ENCODE data around the gene CCDC187. TPM values are rescaled to one million over a fixed set of nuclear protein-coding genes. Genes with fewer than 3 reads are reported as not detected.

Gene CCDC187
- total and polyA plus RNA-seq, 2 of the 13 experiments (the other 11 are each of a cell fraction or from before 2014, with no cell fraction given) = 0.03 to 0.13 TPM

DNA sequence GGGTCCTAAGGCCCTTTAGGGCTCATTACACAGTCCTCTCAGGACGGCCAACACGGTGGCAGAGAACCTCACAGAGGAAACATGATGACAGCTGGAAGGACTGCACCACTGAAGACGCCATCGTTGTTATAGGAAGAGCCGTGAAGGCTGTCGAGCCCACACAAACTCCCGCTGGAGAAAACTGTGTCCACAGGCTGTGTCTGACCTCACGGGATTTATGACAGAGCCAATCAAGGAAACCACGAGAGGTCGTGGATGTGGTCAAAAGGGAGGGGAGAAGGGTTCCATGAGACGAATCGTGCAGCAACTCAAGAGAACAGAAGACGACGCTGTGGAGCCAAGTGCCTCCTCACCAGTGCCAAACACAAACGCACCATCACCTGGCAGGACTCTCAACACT lies 70.5 kb downstream of the CCDC187 start:
- DNase-seq (ENCODE audit: low spot score) (no peak), FAIRE-seq (no peak), ATAC-seq (no peak)
- CTCF ChIA-PET (ENCODE audit: low intra/inter-chr PET ratio, low total read pairs) = no interaction called here
- intact Hi-C loops (cut with micrococcal nuclease; ENCODE audit: unreplicated experiment) = no loop called here
- H3K9ac ChIP-seq (ENCODE audit: insufficient read depth, low read depth, low read length) = no peak overlapping the region
- H3K4me1 ChIP-seq (ENCODE audit: insufficient read depth, low read length) = no peaks in the 10 kb centered on the region
- no peak overlapping the region for H3K4me3 ChIP-seq (replicated peaks in 1 of 3; ENCODE audit: insufficient read depth in 1 of 3, low read depth in 2 of 3, low read length in 3 of 3)
- WGBS (ENCODE audit: low lambda C conversion rate) = 93% methylated on average over 15 of the region's 15 CpGs
- POLR2A ChIA-PET = no interaction called here
- H3K9me3 ChIP-seq (ENCODE audit: low read length) = no peaks in the 10 kb centered on the region
- H3K4me2 ChIP-seq (ENCODE audit: low read depth, low read length) = no peak overlapping the region
- TF ChIP-seq MXI1 (IDR thresholded peaks at IDR 0.05; ENCODE audit: borderline replicate concordance, low read depth, low read length) = no peak
- TF ChIP-seq, protein P1, sequence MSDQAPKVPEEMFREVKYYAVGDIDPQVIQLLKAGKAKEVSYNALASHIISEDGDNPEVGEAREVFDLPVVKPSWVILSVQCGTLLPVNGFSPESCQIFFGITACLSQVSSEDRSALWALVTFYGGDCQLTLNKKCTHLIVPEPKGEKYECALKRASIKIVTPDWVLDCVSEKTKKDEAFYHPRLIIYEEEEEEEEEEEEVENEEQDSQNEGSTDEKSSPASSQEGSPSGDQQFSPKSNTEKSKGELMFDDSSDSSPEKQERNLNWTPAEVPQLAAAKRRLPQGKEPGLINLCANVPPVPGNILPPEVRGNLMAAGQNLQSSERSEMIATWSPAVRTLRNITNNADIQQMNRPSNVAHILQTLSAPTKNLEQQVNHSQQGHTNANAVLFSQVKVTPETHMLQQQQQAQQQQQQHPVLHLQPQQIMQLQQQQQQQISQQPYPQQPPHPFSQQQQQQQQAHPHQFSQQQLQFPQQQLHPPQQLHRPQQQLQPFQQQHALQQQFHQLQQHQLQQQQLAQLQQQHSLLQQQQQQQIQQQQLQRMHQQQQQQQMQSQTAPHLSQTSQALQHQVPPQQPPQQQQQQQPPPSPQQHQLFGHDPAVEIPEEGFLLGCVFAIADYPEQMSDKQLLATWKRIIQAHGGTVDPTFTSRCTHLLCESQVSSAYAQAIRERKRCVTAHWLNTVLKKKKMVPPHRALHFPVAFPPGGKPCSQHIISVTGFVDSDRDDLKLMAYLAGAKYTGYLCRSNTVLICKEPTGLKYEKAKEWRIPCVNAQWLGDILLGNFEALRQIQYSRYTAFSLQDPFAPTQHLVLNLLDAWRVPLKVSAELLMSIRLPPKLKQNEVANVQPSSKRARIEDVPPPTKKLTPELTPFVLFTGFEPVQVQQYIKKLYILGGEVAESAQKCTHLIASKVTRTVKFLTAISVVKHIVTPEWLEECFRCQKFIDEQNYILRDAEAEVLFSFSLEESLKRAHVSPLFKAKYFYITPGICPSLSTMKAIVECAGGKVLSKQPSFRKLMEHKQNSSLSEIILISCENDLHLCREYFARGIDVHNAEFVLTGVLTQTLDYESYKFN (CRISPR knock-in tag; conservative IDR thresholded peaks at IDR 0.05) = no peak
- TF ChIP-seq TBL1XR1 (IDR thresholded peaks at IDR 0.05; ENCODE audit: borderline replicate concordance, low read length, partially characterized antibody) = no peak
- TF ChIP-seq BORCS8-MEF2B (CRISPR knock-in tag; IDR thresholded peaks at IDR 0.05) = no peak
- TF ChIP-seq PHF20 (CRISPR knock-in tag; IDR thresholded peaks at IDR 0.05) = no peak
- TF ChIP-seq NR2F1 (CRISPR knock-in tag; IDR thresholded peaks at IDR 0.05) = no peak
- TF ChIP-seq RXRB (CRISPR knock-in tag; IDR thresholded peaks at IDR 0.05; ENCODE audit: borderline replicate concordance) = no peak
- no peak for TF ChIP-seq SRF (IDR thresholded peaks at IDR 0.05; ENCODE audit: low read depth, low read length)
- no peak for TF ChIP-seq HIVEP1 (CRISPR knock-in tag; IDR thresholded peaks at IDR 0.05)
- no peak for TF ChIP-seq ZNF891 (CRISPR knock-in tag; IDR thresholded peaks at IDR 0.05)
- TF ChIP-seq ZNF644 (CRISPR knock-in tag; IDR thresholded peaks at IDR 0.05; ENCODE audit: low read depth) = no peak
- TF ChIP-seq REXO4 (CRISPR knock-in tag; IDR thresholded peaks at IDR 0.05; ENCODE audit: borderline replicate concordance) = no peak
- no peak for TF ChIP-seq ZNF546 (CRISPR knock-in tag; conservative IDR thresholded peaks at IDR 0.05)
- TF ChIP-seq PRPF4 (IDR thresholded peaks at IDR 0.05; ENCODE audit: low read depth, low read length, poor library complexity, severe bottlenecking) = no peak
- no peak for TF ChIP-seq ZFP1 (CRISPR knock-in tag; IDR thresholded peaks at IDR 0.05)
- no peak for TF ChIP-seq ESRRA (CRISPR knock-in tag; IDR thresholded peaks at IDR 0.05; ENCODE audit: low read depth)
- TF ChIP-seq ZFAT (CRISPR knock-in tag; conservative IDR thresholded peaks at IDR 0.05) = no peak
- TF ChIP-seq, protein P2, sequence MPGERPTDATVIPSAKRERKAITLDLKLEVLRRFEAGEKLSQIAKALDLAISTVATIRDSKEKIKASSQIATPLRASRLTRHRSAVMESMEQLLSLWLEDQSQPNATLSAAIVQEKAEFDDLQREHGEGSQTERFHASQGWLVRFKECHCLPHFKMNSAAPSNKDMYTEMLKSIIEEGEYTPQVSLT (CRISPR knock-in tag; IDR thresholded peaks at IDR 0.05; ENCODE audit: borderline replicate concordance, low read depth) = no peak
- H3K27ac ChIP-seq (ENCODE audit: extremely low read length, insufficient read depth, low read length) = no peak overlapping the region
- peaks cover 48% of the 10 kb centered on the region for H3K79me2 ChIP-seq (ENCODE audit: insufficient read depth, low read length)
- H2AFZ ChIP-seq (ENCODE audit: low read length) = no peak overlapping the region
- no TSS peak for BruUV-seq (replicated peaks)
- in situ Hi-C loops (cut with HindIII; ENCODE audit: extremely low pct_ligation_motif_present, low pct_unique_long_range_greater_than_20kb) = no loop called here
- no peaks in the 10 kb centered on the region for H3K27me3 ChIP-seq (ENCODE audit: control insufficient read depth in 1 of 2, insufficient read depth in 2 of 2, low read length in 2 of 2)
- peaks cover 53% of the 10 kb centered on the region; the same call in 1 of the 2 replicates for H4K20me1 ChIP-seq (ENCODE audit: insufficient read depth, low read length)
- peaks cover 23 to 55% of the 10 kb centered on the region in 2 experiments; a peak in 4 of 5 replicates for H3K36me3 ChIP-seq (replicated peaks in 1 of 2; ENCODE audit: control insufficient read depth in 1 of 2, insufficient read depth in 2 of 2, low read length in 2 of 2)
